ENCODE measurements around the gene RCSD1.

Gene RCSD1

GRCh38 chr1:167618789-167619188 lies 11.2 kb upstream of the RCSD1 start:
- no peak for DNase-seq

- DNase-seq: no peak
Observed at GRCh38 chr1:167620002-167620401, 10.0 kb upstream of the RCSD1 start.

- DNase-seq: no peak
Observed at GRCh38 chr1:167621780-167622313, 8.2 kb upstream of the RCSD1 start.

- DNase-seq: no peak
Observed at GRCh38 chr1:167623951-167624350, 6.1 kb upstream of the RCSD1 start.

- no peak for DNase-seq
Observed at GRCh38 chr1:167625040-167625823, 4.8 kb upstream of the RCSD1 start.

GRCh38 chr1:167627615-167627864 lies 2.5 kb upstream of the RCSD1 start:
- no peak for DNase-seq

GRCh38 chr1:167627865-167628641 lies 2.0 kb upstream of the RCSD1 start:
- DNase-seq: peak; percentile 80

- DNase-seq: no peak
Observed at GRCh38 chr1:167628741-167629515, 1.1 kb upstream of the RCSD1 start.

GRCh38 chr1:167630568-167631385 lies 745 bp downstream of the RCSD1 start:
- DNase-seq: no peak

- DNase-seq: no peak
Observed at GRCh38 chr1:167631386-167631935, 1.4 kb downstream of the RCSD1 start.

GRCh38 chr1:167631936-167632614 lies 2.0 kb downstream of the RCSD1 start:
- DNase-seq: peak; percentile 32

- DNase-seq: no peak
Observed at GRCh38 chr1:167633258-167633944, 3.4 kb downstream of the RCSD1 start.

GRCh38 chr1:167634435-167634834 lies 4.4 kb downstream of the RCSD1 start:
- DNase-seq: no peak

- no peak for DNase-seq
Observed at GRCh38 chr1:167635156-167635648, 5.2 kb downstream of the RCSD1 start.

GRCh38 chr1:167635941-167636340 lies 5.9 kb downstream of the RCSD1 start:
- DNase-seq: no peak

GRCh38 chr1:167638064-167638463 lies 8.0 kb downstream of the RCSD1 start:
- DNase-seq: no peak

GRCh38 chr1:167640051-167640450 lies 10.0 kb downstream of the RCSD1 start:
- no peak for DNase-seq

GRCh38 chr1:167641786-167642500 lies 11.9 kb downstream of the RCSD1 start:
- no peak for DNase-seq

- no peak for DNase-seq
Observed at GRCh38 chr1:167642501-167642826, 12.4 kb downstream of the RCSD1 start.

- DNase-seq: no peak
Observed at GRCh38 chr1:167643441-167643840, 13.4 kb downstream of the RCSD1 start.
